SK-N-SH (cell line): ENCODE measurements around the gene THUMPD2. TPM values are rescaled to one million over a fixed set of nuclear protein-coding genes. Genes with fewer than 3 reads are reported as not detected.

Experiments
- CTCF ChIA-PET: fragments of 300-600, 350-600 bp; formaldehyde crosslinking; extraction: SDS; loops from one replicate; lab custom pipeline; 2021; lab: Yijun Ruan, JAX
- POLR2A ChIA-PET: fragments of 350-600 bp; sonication (Branson Sonifier 250); formaldehyde crosslinking; extraction: SDS; loops from one replicate; lab custom pipeline; 2020; ENCODE audit warnings: antibody characterized with exemption, inconsistent platforms; lab: Yijun Ruan, JAX
- DNase-seq: peaks from one replicate; pipeline ENCODE4 v3.0.0; 2012
- H2AFZ ChIP-seq: fragments of 200-600 bp; sonication (generic); 2 replicates; pipeline ENCODE4 v1.8.1; 2016; ENCODE audit warnings: antibody characterized with exemption, mild to moderate bottlenecking, low read depth
- H3F3A ChIP-seq: fragments of 200-600 bp; sonication (generic); replicated peaks from 2 replicates; pipeline ENCODE3; 2016; ENCODE audit warnings: antibody characterized with exemption, mild to moderate bottlenecking; ENCODE audit not compliant: insufficient read depth
- H3K27ac ChIP-seq, 2 experiments: fragments of 200-500 bp in 1 of 2; fragments of 200-600 bp in 1 of 2; sonication (Bioruptor generic) in 1 of 2; sonication (generic), shearing (Covaris generic) in 1 of 2; 2 replicates each; pipeline versions ENCODE4 v1.5.1 to v1.6.1; 2014 to 2016; ENCODE audit warnings: low read depth in 2 of 2, inconsistent platforms in 1 of 2, low read length in 1 of 2, mild to moderate bottlenecking in 1 of 2, mixed read lengths in 1 of 2
- H3K27me3 ChIP-seq: fragments of 200-600 bp; sonication (generic), shearing (Covaris generic); 2 replicates; pipeline ENCODE4 v1.6.1; 2016; ENCODE audit warnings: mixed run types; ENCODE audit not compliant: insufficient read depth
- H3K36me3 ChIP-seq, 2 experiments: fragments of 200-500 bp in 1 of 2; fragments of 200-600 bp in 1 of 2; sonication (Bioruptor generic) in 1 of 2; sonication (generic) in 1 of 2; replicated peaks in 1 of 2; 2 replicates each; pipeline versions ENCODE3 to v1.5.1; 2014 to 2016; ENCODE audit warnings: low read length in 1 of 2, mild to moderate bottlenecking in 1 of 2; ENCODE audit not compliant: insufficient read depth in 2 of 2, control insufficient read depth in 1 of 2
- H3K4me1 ChIP-seq, 2 experiments: fragments of 200-500 bp in 1 of 2; fragments of 200-600 bp in 1 of 2; sonication (Bioruptor generic) in 1 of 2; sonication (generic), shearing (Covaris generic) in 1 of 2; 2 replicates each; pipeline versions ENCODE4 v1.5.1 to v1.6.1; 2014 to 2016; ENCODE audit warnings: low read depth in 1 of 2, low read length in 1 of 2, mixed run types in 1 of 2; ENCODE audit not compliant: insufficient read depth in 2 of 2, control insufficient read depth in 1 of 2
- H3K4me2 ChIP-seq: fragments of 200-600 bp; sonication (generic), shearing (Covaris generic); 2 replicates; pipeline ENCODE4 v1.6.1; 2017; ENCODE audit warnings: mixed run types
- H3K4me3 ChIP-seq, 2 experiments: fragments of 200-500 bp in 1 of 2; fragments of 200-600 bp in 1 of 2; sonication (Bioruptor generic) in 1 of 2; sonication (generic), shearing (Covaris generic) in 1 of 2; 2 replicates each; pipeline versions ENCODE4 v1.5.1 to v1.8.1; 2014 to 2016; ENCODE audit warnings: low read depth in 2 of 2, inconsistent platforms in 1 of 2, low read length in 1 of 2, mild to moderate bottlenecking in 1 of 2, mixed read lengths in 1 of 2, moderate library complexity in 1 of 2
- H3K79me2 ChIP-seq: fragments of 200-600 bp; sonication (generic); 2 replicates; pipeline ENCODE4 v1.8.1; 2017; ENCODE audit warnings: mild to moderate bottlenecking; ENCODE audit not compliant: insufficient read depth
- H3K9ac ChIP-seq: fragments of 200-600 bp; sonication (generic); 2 replicates; pipeline ENCODE4 v1.6.1; 2017; ENCODE audit warnings: mixed run types
- H3K9me2 ChIP-seq: fragments of 200-600 bp; sonication (generic); 2 replicates; pipeline ENCODE4 v1.6.1; 2017; ENCODE audit warnings: mixed run types
- H3K9me3 ChIP-seq: fragments of 200-600 bp; sonication (generic); 2 replicates; pipeline ENCODE4 v1.6.1; 2017; ENCODE audit warnings: mixed run types, mild to moderate bottlenecking, moderate library complexity
- H4K20me1 ChIP-seq: fragments of 200-600 bp; sonication (generic); 2 replicates; pipeline ENCODE4 v1.6.1; 2017; ENCODE audit warnings: mild to moderate bottlenecking, mixed run types; ENCODE audit not compliant: insufficient read depth
- GABPA ChIP-seq: IDR thresholded peaks from 2 replicates; pipeline ENCODE4 v1.4.0; 2012; ENCODE audit warnings: low read depth, mild to moderate bottlenecking
- GATA2 ChIP-seq: sonication (generic); formaldehyde crosslinking; IDR thresholded peaks from 2 replicates; pipeline ENCODE4 v1.5.0; 2020; ENCODE audit warnings: mild to moderate bottlenecking, missing genetic modification reagents
- PBX3 ChIP-seq: IDR thresholded peaks from 2 replicates; pipeline ENCODE4; 2012
- RXRA ChIP-seq: IDR thresholded peaks from 2 replicates; pipeline ENCODE4 v1.4.0; 2012; ENCODE audit warnings: low read depth, mild to moderate bottlenecking, borderline replicate concordance
- TCF12 ChIP-seq: IDR thresholded peaks from 2 replicates; pipeline ENCODE4 v1.4.0; 2012
- YY1 ChIP-seq: IDR thresholded peaks from 2 replicates; pipeline ENCODE4 v1.4.0; 2012; ENCODE audit warnings: low read depth, mild to moderate bottlenecking
- WGBS: methylation state at CpG from one replicate; pipeline ENCODE4 v1.1.6; 2017; ENCODE audit warnings: low lambda C conversion rate; 5-methylcytosine and 5-hydroxymethylcytosine counted together
- polyA plus RNA-seq, 3 experiments: library from polyadenylated mRNA; depleted of rRNA; stranded (reverse); fragments of >200 nt; gene quantifications; 2 replicates each; pipeline ENCODE4 v1.2.3, GENCODE V29; 2012
- TF ChIP-seq, protein P1 (sequence below): fragments of 150-350 bp; IDR thresholded peaks from 2 replicates; pipeline ENCODE4 v1.6.1; 2016; ENCODE audit warnings: mild to moderate bottlenecking, low read depth, low read length
- TF ChIP-seq, protein P2 (sequence below): fragments of 200-600 bp; sonication (generic); IDR thresholded peaks from 2 replicates; pipeline ENCODE4 v1.6.1; 2017; ENCODE audit warnings: antibody characterized with exemption, mild to moderate bottlenecking, moderate library complexity
- TF ChIP-seq, protein P3 (sequence below): fragments of 150-350 bp; IDR thresholded peaks from 2 replicates; pipeline ENCODE4 v1.6.1; 2017; ENCODE audit warnings: antibody characterized with exemption, low read length, low read depth, borderline replicate concordance
- TF ChIP-seq, protein P4 (sequence below): IDR thresholded peaks from 2 replicates; pipeline ENCODE4 v1.4.0; 2012; ENCODE audit warnings: low read depth

Gene THUMPD2
- polyA plus RNA-seq, 1 of the 3 experiments (the other 2 are of a cell fraction): 5.3 TPM

DNA sequence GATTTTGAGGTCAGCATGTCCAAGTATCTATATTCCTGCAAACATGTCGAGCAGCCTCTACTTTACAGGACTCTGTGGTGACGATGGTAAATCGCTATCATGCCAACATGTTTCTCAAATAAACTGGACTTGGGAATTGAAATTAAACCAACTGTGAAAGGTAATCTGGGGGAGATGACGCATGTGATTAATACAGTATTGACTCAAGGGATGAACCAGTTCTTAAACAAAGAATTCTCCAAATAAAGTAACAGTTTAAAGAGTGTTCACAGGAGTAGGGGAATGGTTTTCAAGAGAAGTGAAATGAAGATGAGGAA lies 54.3 kb downstream of the THUMPD2 start:
- H3K4me3 ChIP-seq: no peak overlapping the region
- H3K36me3 ChIP-seq: peaks cover 0 to under 1% of the 10 kb centered on the region in 2 experiments
- no peaks in the 10 kb centered on the region for H3K79me2 ChIP-seq
- H3K27me3 ChIP-seq: no peaks in the 10 kb centered on the region
- H3F3A ChIP-seq: peaks cover 8% of the 10 kb centered on the region
- WGBS: 86% methylated on average over 4 of the region's 4 CpGs
- TF ChIP-seq, protein P1, sequence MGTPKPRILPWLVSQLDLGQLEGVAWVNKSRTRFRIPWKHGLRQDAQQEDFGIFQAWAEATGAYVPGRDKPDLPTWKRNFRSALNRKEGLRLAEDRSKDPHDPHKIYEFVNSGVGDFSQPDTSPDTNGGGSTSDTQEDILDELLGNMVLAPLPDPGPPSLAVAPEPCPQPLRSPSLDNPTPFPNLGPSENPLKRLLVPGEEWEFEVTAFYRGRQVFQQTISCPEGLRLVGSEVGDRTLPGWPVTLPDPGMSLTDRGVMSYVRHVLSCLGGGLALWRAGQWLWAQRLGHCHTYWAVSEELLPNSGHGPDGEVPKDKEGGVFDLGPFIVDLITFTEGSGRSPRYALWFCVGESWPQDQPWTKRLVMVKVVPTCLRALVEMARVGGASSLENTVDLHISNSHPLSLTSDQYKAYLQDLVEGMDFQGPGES: no peak
- no peak for TF ChIP-seq YY1
- no peak for TF ChIP-seq PBX3
- TF ChIP-seq TCF12: no peak
- TF ChIP-seq RXRA: no peak
- no peak for TF ChIP-seq GABPA
- TF ChIP-seq, protein P2, sequence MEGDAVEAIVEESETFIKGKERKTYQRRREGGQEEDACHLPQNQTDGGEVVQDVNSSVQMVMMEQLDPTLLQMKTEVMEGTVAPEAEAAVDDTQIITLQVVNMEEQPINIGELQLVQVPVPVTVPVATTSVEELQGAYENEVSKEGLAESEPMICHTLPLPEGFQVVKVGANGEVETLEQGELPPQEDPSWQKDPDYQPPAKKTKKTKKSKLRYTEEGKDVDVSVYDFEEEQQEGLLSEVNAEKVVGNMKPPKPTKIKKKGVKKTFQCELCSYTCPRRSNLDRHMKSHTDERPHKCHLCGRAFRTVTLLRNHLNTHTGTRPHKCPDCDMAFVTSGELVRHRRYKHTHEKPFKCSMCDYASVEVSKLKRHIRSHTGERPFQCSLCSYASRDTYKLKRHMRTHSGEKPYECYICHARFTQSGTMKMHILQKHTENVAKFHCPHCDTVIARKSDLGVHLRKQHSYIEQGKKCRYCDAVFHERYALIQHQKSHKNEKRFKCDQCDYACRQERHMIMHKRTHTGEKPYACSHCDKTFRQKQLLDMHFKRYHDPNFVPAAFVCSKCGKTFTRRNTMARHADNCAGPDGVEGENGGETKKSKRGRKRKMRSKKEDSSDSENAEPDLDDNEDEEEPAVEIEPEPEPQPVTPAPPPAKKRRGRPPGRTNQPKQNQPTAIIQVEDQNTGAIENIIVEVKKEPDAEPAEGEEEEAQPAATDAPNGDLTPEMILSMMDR: no peak
- TF ChIP-seq GATA2 (CRISPR knock-in tag): no peak
- TF ChIP-seq, protein P3, sequence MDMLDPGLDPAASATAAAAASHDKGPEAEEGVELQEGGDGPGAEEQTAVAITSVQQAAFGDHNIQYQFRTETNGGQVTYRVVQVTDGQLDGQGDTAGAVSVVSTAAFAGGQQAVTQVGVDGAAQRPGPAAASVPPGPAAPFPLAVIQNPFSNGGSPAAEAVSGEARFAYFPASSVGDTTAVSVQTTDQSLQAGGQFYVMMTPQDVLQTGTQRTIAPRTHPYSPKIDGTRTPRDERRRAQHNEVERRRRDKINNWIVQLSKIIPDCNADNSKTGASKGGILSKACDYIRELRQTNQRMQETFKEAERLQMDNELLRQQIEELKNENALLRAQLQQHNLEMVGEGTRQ: no peak
- TF ChIP-seq, protein P4, sequence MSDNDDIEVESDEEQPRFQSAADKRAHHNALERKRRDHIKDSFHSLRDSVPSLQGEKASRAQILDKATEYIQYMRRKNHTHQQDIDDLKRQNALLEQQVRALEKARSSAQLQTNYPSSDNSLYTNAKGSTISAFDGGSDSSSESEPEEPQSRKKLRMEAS: no peak
- no peak overlapping the region for H3K9ac ChIP-seq
- no peak overlapping the region for H3K27ac ChIP-seq
- DNase-seq: no peak
- POLR2A ChIA-PET: no interaction called here
- CTCF ChIA-PET: no interaction called here
- no peaks in the 10 kb centered on the region for H4K20me1 ChIP-seq
- H3K4me2 ChIP-seq: no peak overlapping the region
- peaks cover 0 to 6% of the 10 kb centered on the region in 2 experiments; a peak in 1 of 4 replicates for H3K4me1 ChIP-seq
- H3K9me2 ChIP-seq: no peaks in the 10 kb centered on the region
- no peak overlapping the region for H2AFZ ChIP-seq
- no peaks in the 10 kb centered on the region for H3K9me3 ChIP-seq
